Brain microvascular endothelial cell (primary cell): Measurements from ENCODE around the gene BTBD16.

Experiments used
- DNase-seq: peaks from one replicate; pipeline ENCODE4 v3.0.0-alpha.2; 2020
- H3K27ac ChIP-seq: fragments of 250-450 bp; sonication (Bioruptor Pico); 2 replicates; pipeline ENCODE4 v1.5.1; 2020; ENCODE audit warnings: mild to moderate bottlenecking, moderate library complexity
- H3K27me3 ChIP-seq: fragments of 250-450 bp; sonication (Bioruptor Pico); replicated peaks from 2 replicates; pipeline ENCODE4 v1.5.1; 2020; ENCODE audit warnings: mild to moderate bottlenecking
- H3K36me3 ChIP-seq: fragments of 250-450 bp; sonication (Bioruptor Pico); replicated peaks from 2 replicates; pipeline ENCODE4 v1.5.1; 2020; ENCODE audit warnings: mild to moderate bottlenecking
- H3K4me3 ChIP-seq: 2 replicates; pipeline ENCODE4 v1.5.1; 2011; ENCODE audit warnings: low read depth, mild to moderate bottlenecking, control low read depth, low read length, moderate library complexity
- in situ Hi-C: cut with HindIII; loops from 2 replicates; pipeline ENCODE4 v1.10.0; 2017; ENCODE audit warnings: low sequenced_read_pairs, low pct_ligation_motif_present
- TF ChIP-seq, protein P1 (sequence below): IDR thresholded peaks from 2 replicates; pipeline ENCODE4 v1.5.1; 2011; ENCODE audit warnings: low read depth, mild to moderate bottlenecking, moderate library complexity, low read length, control low read depth, inconsistent platforms; ENCODE audit errors: missing control alignments

Gene BTBD16

GRCh38 chr10:122307669-122308416 is 36.7 kb downstream of the BTBD16 start:
- Histone ChIP-seq H3K27me3 (no peaks in the 10 kb centered on the region), H3K4me3 (no peak overlapping the region), H3K27ac (peak overlapping the region; percentile 90), H3K36me3 (no peaks in the 10 kb centered on the region)
- TF ChIP-seq, protein P1, sequence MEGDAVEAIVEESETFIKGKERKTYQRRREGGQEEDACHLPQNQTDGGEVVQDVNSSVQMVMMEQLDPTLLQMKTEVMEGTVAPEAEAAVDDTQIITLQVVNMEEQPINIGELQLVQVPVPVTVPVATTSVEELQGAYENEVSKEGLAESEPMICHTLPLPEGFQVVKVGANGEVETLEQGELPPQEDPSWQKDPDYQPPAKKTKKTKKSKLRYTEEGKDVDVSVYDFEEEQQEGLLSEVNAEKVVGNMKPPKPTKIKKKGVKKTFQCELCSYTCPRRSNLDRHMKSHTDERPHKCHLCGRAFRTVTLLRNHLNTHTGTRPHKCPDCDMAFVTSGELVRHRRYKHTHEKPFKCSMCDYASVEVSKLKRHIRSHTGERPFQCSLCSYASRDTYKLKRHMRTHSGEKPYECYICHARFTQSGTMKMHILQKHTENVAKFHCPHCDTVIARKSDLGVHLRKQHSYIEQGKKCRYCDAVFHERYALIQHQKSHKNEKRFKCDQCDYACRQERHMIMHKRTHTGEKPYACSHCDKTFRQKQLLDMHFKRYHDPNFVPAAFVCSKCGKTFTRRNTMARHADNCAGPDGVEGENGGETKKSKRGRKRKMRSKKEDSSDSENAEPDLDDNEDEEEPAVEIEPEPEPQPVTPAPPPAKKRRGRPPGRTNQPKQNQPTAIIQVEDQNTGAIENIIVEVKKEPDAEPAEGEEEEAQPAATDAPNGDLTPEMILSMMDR: no peak
- in situ Hi-C loops: no loop called here
- peak; percentile 95 for DNase-seq

GRCh38 chr10:122308417-122309141 is 37.5 kb downstream of the BTBD16 start:
- H3K4me3 ChIP-seq: no peak overlapping the region
- TF ChIP-seq, protein P1: no peak
- no peaks in the 10 kb centered on the region for H3K36me3 ChIP-seq
- H3K27ac ChIP-seq: peak overlapping the region; percentile 90
- DNase-seq: no peak
- no peaks in the 10 kb centered on the region for H3K27me3 ChIP-seq
- in situ Hi-C loops: no loop called here

DNA sequence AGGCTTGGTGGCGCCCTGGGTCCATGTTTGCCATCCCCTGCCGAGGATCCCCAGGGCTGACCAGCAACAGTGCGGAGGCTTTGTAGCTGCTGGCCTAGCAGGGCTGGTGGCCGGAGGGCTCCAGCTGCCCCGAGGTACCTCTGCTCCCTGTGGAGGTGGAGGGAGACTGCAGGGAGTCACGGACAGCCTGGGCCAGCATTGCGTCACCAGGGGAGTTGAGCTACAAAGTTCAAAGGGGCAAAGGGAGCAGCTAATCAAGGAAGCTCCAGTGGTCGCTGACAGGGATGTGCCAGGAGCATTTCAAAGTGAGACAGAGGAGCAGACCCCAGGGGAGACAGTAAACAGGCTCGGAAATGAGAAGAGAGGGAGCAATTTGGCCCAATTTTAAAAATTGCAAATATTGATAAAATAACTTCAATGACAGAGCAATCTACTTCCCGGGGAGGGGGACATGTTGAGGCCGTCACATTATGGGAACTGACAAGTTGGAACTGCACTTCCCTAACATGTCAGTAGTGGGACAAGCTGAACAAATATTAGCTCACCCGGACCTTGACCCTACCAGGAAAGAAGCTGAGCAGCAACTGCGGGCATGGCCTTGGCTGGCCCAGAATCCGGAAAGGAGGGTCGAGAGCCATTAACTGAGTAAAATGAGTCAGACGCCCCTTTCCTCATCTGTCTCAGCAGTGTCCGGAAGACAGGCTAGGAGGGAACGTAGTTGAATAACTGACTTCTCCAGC is 39.4 kb downstream of the BTBD16 start:
- H3K4me3 ChIP-seq: no peak overlapping the region
- TF ChIP-seq, protein P1: peak; percentile 4
- in situ Hi-C loops: no loop called here
- DNase-seq: peak; percentile 38
- H3K27ac ChIP-seq: peak overlapping the region; percentile 3
- H3K27me3 ChIP-seq: no peaks in the 10 kb centered on the region
- H3K36me3 ChIP-seq: no peaks in the 10 kb centered on the region

DNA sequence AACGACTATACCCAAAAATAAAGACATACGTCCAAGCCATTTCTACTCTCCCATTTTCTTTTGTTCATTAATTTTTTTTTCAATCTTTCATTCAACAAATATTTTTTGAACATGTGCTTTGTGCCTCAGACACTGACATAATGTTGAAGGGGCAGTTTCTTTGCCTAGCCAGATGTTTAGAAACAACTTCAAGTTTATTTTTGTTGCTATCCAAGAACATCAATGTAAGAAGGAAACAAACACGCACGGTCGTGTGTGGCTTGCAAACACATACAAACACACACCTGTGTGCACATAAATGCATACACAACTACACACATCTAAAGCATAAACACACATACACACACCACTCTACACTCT is 39.9 kb downstream of the BTBD16 start:
- Histone ChIP-seq H3K27me3 (no peaks in the 10 kb centered on the region), H3K4me3 (no peak overlapping the region), H3K27ac (peak overlapping the region; percentile 3), H3K36me3 (no peaks in the 10 kb centered on the region)
- DNase-seq: no peak
- TF ChIP-seq, protein P1: no peak
- in situ Hi-C loops: no loop called here

DNA sequence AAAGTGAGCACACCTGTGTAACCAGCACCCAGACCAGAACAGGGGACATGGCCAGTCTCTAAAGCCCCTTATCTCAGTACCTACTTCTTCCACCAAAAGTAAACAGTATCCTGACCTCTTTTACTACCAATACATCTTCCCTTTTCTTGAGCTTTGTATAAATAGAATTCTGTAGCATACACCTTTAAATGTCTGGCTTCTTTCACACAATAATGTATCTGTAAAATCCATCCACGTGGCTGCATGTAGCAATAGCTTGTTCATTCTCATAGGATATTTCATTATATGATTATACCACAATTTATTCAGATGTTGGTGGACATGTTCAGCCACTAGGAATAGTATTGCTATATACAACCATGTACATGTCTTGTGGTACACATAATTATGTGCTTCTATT is 40.6 kb downstream of the BTBD16 start:
- Histone ChIP-seq H3K27ac (no peak overlapping the region), H3K27me3 (no peaks in the 10 kb centered on the region), H3K36me3 (no peaks in the 10 kb centered on the region), H3K4me3 (no peak overlapping the region)
- no peak for DNase-seq
- in situ Hi-C loops: no loop called here
- TF ChIP-seq, protein P1: no peak
